Measurements from ENCODE around the gene NCBP2. TPM values are rescaled to one million over a fixed set of nuclear protein-coding genes. Genes with fewer than 3 reads are reported as not detected.

The NCBP2 gene
- total RNA-seq, 1 donor from 2014 or later: 80.8 TPM

- peaks cover 24% of the 10 kb centered on the region for H3K27me3 ChIP-seq
- TF ChIP-seq EZH2phosphoT487 (IDR thresholded peaks at IDR 0.05): no peak
- TF ChIP-seq EZH2 (IDR thresholded peaks at IDR 0.05): no peak
- no peak for TF ChIP-seq CTCF (IDR thresholded peaks at IDR 0.05)
- no peak overlapping the region for H2AFZ ChIP-seq (replicated peaks)
- H3K9me3 ChIP-seq (ENCODE audit: low read depth): no peaks in the 10 kb centered on the region
- H3K9me3 Mint-ChIP-seq: peaks cover 10% of the 10 kb centered on the region
- no peak overlapping the region for H3K4me3 Mint-ChIP-seq
- no peak overlapping the region for H3K9ac ChIP-seq
- peaks cover 18% of the 10 kb centered on the region for H3K27me3 Mint-ChIP-seq (ENCODE audit: insufficient read depth, low read depth)
- no peaks in the 10 kb centered on the region for H3K4me1 ChIP-seq
- H3K36me3 Mint-ChIP-seq: peaks cover 2% of the 10 kb centered on the region
- H3F3A ChIP-seq (ENCODE audit: low read depth): no peaks in the 10 kb centered on the region
- no peaks in the 10 kb centered on the region for H3K79me2 ChIP-seq (ENCODE audit: low read depth)
- no peak overlapping the region for H3K4me2 ChIP-seq
- H3K36me3 ChIP-seq: no peaks in the 10 kb centered on the region
- no peak overlapping the region for H3K27ac ChIP-seq
- peaks cover 10% of the 10 kb centered on the region for H3K4me1 Mint-ChIP-seq
- no peaks in the 10 kb centered on the region for H4K20me1 ChIP-seq (ENCODE audit: low read depth)
- no peak overlapping the region for H3K4me3 ChIP-seq
- peak overlapping the region; percentile 10 for H3K27ac Mint-ChIP-seq
- no peak for DNase-seq (ENCODE audit: low spot score)
Measured at GRCh38 chr3:196975349-196975748, 33.0 kb upstream of the NCBP2 start.

- H3K4me1 Mint-ChIP-seq: peaks cover 12% of the 10 kb centered on the region
- no peaks in the 10 kb centered on the region for H3K36me3 ChIP-seq
- peaks cover 30% of the 10 kb centered on the region for H3K27me3 ChIP-seq
- H3F3A ChIP-seq (ENCODE audit: low read depth): no peaks in the 10 kb centered on the region
- no peaks in the 10 kb centered on the region for H3K79me2 ChIP-seq (ENCODE audit: low read depth)
- no peak overlapping the region for H3K4me3 ChIP-seq
- no peak for DNase-seq (ENCODE audit: low spot score)
- H3K36me3 Mint-ChIP-seq: peaks cover 2% of the 10 kb centered on the region
- H3K4me1 ChIP-seq: no peaks in the 10 kb centered on the region
- TF ChIP-seq EZH2phosphoT487 (IDR thresholded peaks at IDR 0.05): no peak
- no peak for TF ChIP-seq CTCF (IDR thresholded peaks at IDR 0.05)
- no peak for TF ChIP-seq EZH2 (IDR thresholded peaks at IDR 0.05)
- H3K27ac ChIP-seq: no peak overlapping the region
- no peak overlapping the region for H3K9ac ChIP-seq
- no peak overlapping the region for H3K4me2 ChIP-seq
- no peaks in the 10 kb centered on the region for H4K20me1 ChIP-seq (ENCODE audit: low read depth)
- H3K9me3 Mint-ChIP-seq: peaks cover 13% of the 10 kb centered on the region
- H3K27ac Mint-ChIP-seq: no peak overlapping the region
- H2AFZ ChIP-seq (replicated peaks): no peak overlapping the region
- H3K4me3 Mint-ChIP-seq: no peak overlapping the region
- H3K9me3 ChIP-seq (ENCODE audit: low read depth): no peaks in the 10 kb centered on the region
- peaks cover 22% of the 10 kb centered on the region for H3K27me3 Mint-ChIP-seq (ENCODE audit: insufficient read depth, low read depth)
Measured at GRCh38 chr3:196974661-196975060, 32.3 kb upstream of the NCBP2 start.

- H3F3A ChIP-seq (ENCODE audit: low read depth): no peaks in the 10 kb centered on the region
- TF ChIP-seq CTCF (IDR thresholded peaks at IDR 0.05) (no peak), EZH2 (IDR thresholded peaks at IDR 0.05) (no peak), EZH2phosphoT487 (IDR thresholded peaks at IDR 0.05) (no peak)
- no peak overlapping the region for H3K27ac Mint-ChIP-seq
Measured at GRCh38 chr3:196971094-196971698, 28.9 kb upstream of the NCBP2 start.

More at GRCh38 chr3:196971094-196971698, 28.9 kb upstream of the NCBP2 start:
- H3K4me1 ChIP-seq: no peaks in the 10 kb centered on the region
- Mint-ChIP-seq H3K4me3 (peak overlapping the region; percentile 84), H3K4me1 (peaks cover 19% of the 10 kb centered on the region), H3K36me3 (peaks cover 5% of the 10 kb centered on the region), H3K27me3 (ENCODE audit: insufficient read depth, low read depth) (peaks cover 40% of the 10 kb centered on the region), H3K9me3 (peaks cover 14% of the 10 kb centered on the region)
- H4K20me1 ChIP-seq (ENCODE audit: low read depth): no peaks in the 10 kb centered on the region
- no peak for DNase-seq (ENCODE audit: low spot score)
- no peak overlapping the region for H3K9ac ChIP-seq
- H3K36me3 ChIP-seq: no peaks in the 10 kb centered on the region
- H3K27ac ChIP-seq: no peak overlapping the region
- H3K79me2 ChIP-seq (ENCODE audit: low read depth): no peaks in the 10 kb centered on the region
- peaks cover 57% of the 10 kb centered on the region for H3K27me3 ChIP-seq
- H3K4me2 ChIP-seq: no peak overlapping the region
- H3K9me3 ChIP-seq (ENCODE audit: low read depth): no peaks in the 10 kb centered on the region
- H2AFZ ChIP-seq (replicated peaks): no peak overlapping the region
- no peak overlapping the region for H3K4me3 ChIP-seq

Data from neural progenitor cell (in vitro differentiated cells).